ENCODE data around the gene BAX. TPM values are rescaled to one million over a fixed set of nuclear protein-coding genes. Genes with fewer than 3 reads are reported as not detected.

The BAX gene
- total and polyA plus RNA-seq, 9 of the 15 experiments (the other 6 are each of a cell fraction or from before 2014, with no cell fraction given): 3.2 to 95.4 (median 44.5) TPM

DNA sequence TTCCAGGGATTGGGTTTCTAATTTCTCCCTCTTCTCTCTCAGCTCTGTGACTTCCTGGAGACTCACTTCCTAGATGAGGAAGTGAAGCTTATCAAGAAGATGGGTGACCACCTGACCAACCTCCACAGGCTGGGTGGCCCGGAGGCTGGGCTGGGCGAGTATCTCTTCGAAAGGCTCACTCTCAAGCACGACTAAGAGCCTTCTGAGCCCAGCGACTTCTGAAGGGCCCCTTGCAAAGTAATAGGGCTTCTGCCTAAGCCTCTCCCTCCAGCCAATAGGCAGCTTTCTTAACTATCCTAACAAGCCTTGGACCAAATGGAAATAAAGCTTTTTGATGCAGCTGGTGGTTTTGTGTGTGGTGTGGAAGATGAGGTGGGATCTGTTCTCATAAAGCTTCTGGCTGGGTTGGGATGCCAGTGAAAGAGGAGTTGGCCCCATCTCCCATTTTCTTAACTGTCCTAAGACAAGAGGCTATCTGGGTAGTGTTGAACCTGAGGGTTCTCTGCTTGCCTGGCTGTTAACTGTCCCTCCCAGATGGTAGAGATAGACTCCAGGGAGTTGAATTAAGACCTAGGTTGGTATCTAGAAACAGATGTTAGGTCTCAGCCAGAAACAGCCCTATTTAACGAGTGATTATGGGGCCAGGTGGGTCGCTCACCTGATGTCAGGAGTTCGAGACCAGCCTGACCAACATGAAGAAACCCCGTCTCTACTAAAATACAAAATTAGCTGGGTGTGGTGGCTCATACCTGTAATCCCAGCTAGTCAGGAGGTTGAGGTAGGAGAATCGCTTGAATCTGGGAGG is 12.1 kb downstream of the BAX start (continued):
- TF ChIP-seq TCF7L2 (IDR thresholded peaks at IDR 0.05; ENCODE audit: low read depth, low read length) (no peak), CHD2 (IDR thresholded peaks at IDR 0.05; ENCODE audit: low read depth, low read length) (peak; percentile 48; the same call in 1 of the 2 replicates), JUN (IDR thresholded peaks at IDR 0.05; ENCODE audit: borderline replicate concordance, low read depth, low read length) (no peak), JUN (CRISPR knock-in tag; IDR thresholded peaks at IDR 0.05; ENCODE audit: borderline replicate concordance) (no peak), ZC3H11A (IDR thresholded peaks at IDR 0.05; ENCODE audit: low read depth, low read length) (no peak), ZNF830 (CRISPR knock-in tag; IDR thresholded peaks at IDR 0.05) (no peak; the same call in 1 of the 2 replicates), CBX2 (IDR thresholded peaks at IDR 0.05; ENCODE audit: insufficient read depth, low read length, poor library complexity, severe bottlenecking) (no peak), PCBP2 (IDR thresholded peaks at IDR 0.05; ENCODE audit: low read depth, low read length, poor library complexity, severe bottlenecking) (no peak), NR2C1 (IDR thresholded peaks at IDR 0.05) (no peak), NR2C1 (tag; IDR thresholded peaks at IDR 0.05) (no peak), KDM2B (CRISPR knock-in tag; IDR thresholded peaks at IDR 0.05) (no peak), CHD1 (IDR thresholded peaks at IDR 0.05; ENCODE audit: low read length) (no peak), ZNF507 (tag; conservative IDR thresholded peaks at IDR 0.05) (no peak), NR3C1 (CRISPR knock-in tag; IDR thresholded peaks at IDR 0.05) (no peak), ZNF239 (CRISPR knock-in tag; IDR thresholded peaks at IDR 0.05) (no peak), ZNF699 (CRISPR knock-in tag; IDR thresholded peaks at IDR 0.05; ENCODE audit: insufficient replicate concordance) (no peak), RBM34 (IDR thresholded peaks at IDR 0.05; ENCODE audit: borderline replicate concordance, insufficient read depth, low read length) (no peak), HNRNPK (IDR thresholded peaks at IDR 0.05; ENCODE audit: low read depth, low read length, poor library complexity, severe bottlenecking) (no peak), EP300 (IDR thresholded peaks at IDR 0.05; ENCODE audit: low read length) (no peak)
- TF ChIP-seq, protein P1, sequence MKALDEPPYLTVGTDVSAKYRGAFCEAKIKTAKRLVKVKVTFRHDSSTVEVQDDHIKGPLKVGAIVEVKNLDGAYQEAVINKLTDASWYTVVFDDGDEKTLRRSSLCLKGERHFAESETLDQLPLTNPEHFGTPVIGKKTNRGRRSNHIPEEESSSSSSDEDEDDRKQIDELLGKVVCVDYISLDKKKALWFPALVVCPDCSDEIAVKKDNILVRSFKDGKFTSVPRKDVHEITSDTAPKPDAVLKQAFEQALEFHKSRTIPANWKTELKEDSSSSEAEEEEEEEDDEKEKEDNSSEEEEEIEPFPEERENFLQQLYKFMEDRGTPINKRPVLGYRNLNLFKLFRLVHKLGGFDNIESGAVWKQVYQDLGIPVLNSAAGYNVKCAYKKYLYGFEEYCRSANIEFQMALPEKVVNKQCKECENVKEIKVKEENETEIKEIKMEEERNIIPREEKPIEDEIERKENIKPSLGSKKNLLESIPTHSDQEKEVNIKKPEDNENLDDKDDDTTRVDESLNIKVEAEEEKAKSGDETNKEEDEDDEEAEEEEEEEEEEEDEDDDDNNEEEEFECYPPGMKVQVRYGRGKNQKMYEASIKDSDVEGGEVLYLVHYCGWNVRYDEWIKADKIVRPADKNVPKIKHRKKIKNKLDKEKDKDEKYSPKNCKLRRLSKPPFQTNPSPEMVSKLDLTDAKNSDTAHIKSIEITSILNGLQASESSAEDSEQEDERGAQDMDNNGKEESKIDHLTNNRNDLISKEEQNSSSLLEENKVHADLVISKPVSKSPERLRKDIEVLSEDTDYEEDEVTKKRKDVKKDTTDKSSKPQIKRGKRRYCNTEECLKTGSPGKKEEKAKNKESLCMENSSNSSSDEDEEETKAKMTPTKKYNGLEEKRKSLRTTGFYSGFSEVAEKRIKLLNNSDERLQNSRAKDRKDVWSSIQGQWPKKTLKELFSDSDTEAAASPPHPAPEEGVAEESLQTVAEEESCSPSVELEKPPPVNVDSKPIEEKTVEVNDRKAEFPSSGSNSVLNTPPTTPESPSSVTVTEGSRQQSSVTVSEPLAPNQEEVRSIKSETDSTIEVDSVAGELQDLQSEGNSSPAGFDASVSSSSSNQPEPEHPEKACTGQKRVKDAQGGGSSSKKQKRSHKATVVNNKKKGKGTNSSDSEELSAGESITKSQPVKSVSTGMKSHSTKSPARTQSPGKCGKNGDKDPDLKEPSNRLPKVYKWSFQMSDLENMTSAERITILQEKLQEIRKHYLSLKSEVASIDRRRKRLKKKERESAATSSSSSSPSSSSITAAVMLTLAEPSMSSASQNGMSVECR (CRISPR knock-in tag; IDR thresholded peaks at IDR 0.05): no peak
- TF ChIP-seq, protein P2, sequence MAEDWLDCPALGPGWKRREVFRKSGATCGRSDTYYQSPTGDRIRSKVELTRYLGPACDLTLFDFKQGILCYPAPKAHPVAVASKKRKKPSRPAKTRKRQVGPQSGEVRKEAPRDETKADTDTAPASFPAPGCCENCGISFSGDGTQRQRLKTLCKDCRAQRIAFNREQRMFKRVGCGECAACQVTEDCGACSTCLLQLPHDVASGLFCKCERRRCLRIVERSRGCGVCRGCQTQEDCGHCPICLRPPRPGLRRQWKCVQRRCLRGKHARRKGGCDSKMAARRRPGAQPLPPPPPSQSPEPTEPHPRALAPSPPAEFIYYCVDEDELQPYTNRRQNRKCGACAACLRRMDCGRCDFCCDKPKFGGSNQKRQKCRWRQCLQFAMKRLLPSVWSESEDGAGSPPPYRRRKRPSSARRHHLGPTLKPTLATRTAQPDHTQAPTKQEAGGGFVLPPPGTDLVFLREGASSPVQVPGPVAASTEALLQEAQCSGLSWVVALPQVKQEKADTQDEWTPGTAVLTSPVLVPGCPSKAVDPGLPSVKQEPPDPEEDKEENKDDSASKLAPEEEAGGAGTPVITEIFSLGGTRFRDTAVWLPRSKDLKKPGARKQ (CRISPR knock-in tag; IDR thresholded peaks at IDR 0.05): no peak
- TF ChIP-seq, protein P3, sequence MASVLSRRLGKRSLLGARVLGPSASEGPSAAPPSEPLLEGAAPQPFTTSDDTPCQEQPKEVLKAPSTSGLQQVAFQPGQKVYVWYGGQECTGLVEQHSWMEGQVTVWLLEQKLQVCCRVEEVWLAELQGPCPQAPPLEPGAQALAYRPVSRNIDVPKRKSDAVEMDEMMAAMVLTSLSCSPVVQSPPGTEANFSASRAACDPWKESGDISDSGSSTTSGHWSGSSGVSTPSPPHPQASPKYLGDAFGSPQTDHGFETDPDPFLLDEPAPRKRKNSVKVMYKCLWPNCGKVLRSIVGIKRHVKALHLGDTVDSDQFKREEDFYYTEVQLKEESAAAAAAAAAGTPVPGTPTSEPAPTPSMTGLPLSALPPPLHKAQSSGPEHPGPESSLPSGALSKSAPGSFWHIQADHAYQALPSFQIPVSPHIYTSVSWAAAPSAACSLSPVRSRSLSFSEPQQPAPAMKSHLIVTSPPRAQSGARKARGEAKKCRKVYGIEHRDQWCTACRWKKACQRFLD (CRISPR knock-in tag; IDR thresholded peaks at IDR 0.05): no peak
